Measurements from ENCODE around the gene HOXA3. TPM values are rescaled to one million over a fixed set of nuclear protein-coding genes. Genes with fewer than 3 reads are reported as not detected.

HOXA3 gene
- total and polyA plus RNA-seq, 2 experiments from 2014 or later = 0.83 to 4.1 TPM

- no peak overlapping the region for H3K4me2 ChIP-seq
- H3K4me3 ChIP-seq = no peak overlapping the region
- H3K4me1 ChIP-seq (ENCODE audit: insufficient read depth) = peaks cover 17% of the 10 kb centered on the region
- H3K27me3 ChIP-seq = peaks cover 96% of the 10 kb centered on the region
- no peak for DNase-seq (ENCODE audit: low spot score)
- no peaks in the 10 kb centered on the region for H4K20me1 ChIP-seq (ENCODE audit: insufficient read depth, poor library complexity, severe bottlenecking)
- H2AFZ ChIP-seq = no peak overlapping the region
- no peak overlapping the region for H3K27ac ChIP-seq
- H3K36me3 ChIP-seq (replicated peaks; ENCODE audit: insufficient read depth, low read depth) = no peaks in the 10 kb centered on the region
- 54% methylated on average over 5 of the region's 5 CpGs for WGBS (ENCODE audit: low lambda C conversion rate, missing lambda C conversion rate)
- no peaks in the 10 kb centered on the region for H3K79me2 ChIP-seq
- TF ChIP-seq EZH2 (IDR thresholded peaks at IDR 0.05; ENCODE audit: borderline replicate concordance) (no peak), EZH2phosphoT487 (IDR thresholded peaks at IDR 0.05; ENCODE audit: low read depth, severe bottlenecking, unreplicated experiment) (no peak), CTCF (IDR thresholded peaks at IDR 0.05; ENCODE audit: poor library complexity) (no peak)
- no peaks in the 10 kb centered on the region for H3K9me3 ChIP-seq (ENCODE audit: low read depth)
- H3K9me2 ChIP-seq (replicated peaks; ENCODE audit: insufficient read depth) = no peaks in the 10 kb centered on the region
These were observed 5.7 kb downstream of the HOXA3 start for GRCh38 chr7:27146491-27147198.

GRCh38 chr7:27145914-27146412 lies 6.4 kb downstream of the HOXA3 start:
- Histone ChIP-seq H3K4me2 (no peak overlapping the region), H3K36me3 (replicated peaks; ENCODE audit: insufficient read depth, low read depth) (no peaks in the 10 kb centered on the region), H3K4me3 (no peak overlapping the region), H3K27me3 (peaks cover 96% of the 10 kb centered on the region), H3K4me1 (ENCODE audit: insufficient read depth) (peaks cover 17% of the 10 kb centered on the region), H4K20me1 (ENCODE audit: insufficient read depth, poor library complexity, severe bottlenecking) (no peaks in the 10 kb centered on the region), H3K9me2 (replicated peaks; ENCODE audit: insufficient read depth) (no peaks in the 10 kb centered on the region), H3K27ac (no peak overlapping the region), H2AFZ (no peak overlapping the region), H3K79me2 (no peaks in the 10 kb centered on the region), H3K9me3 (ENCODE audit: low read depth) (no peaks in the 10 kb centered on the region)
- 71% methylated on average over 11 of the region's 11 CpGs for WGBS (ENCODE audit: low lambda C conversion rate, missing lambda C conversion rate)
- no peak for TF ChIP-seq CTCF (IDR thresholded peaks at IDR 0.05; ENCODE audit: poor library complexity)
- no peak for TF ChIP-seq EZH2phosphoT487 (IDR thresholded peaks at IDR 0.05; ENCODE audit: low read depth, severe bottlenecking, unreplicated experiment)
- TF ChIP-seq EZH2 (IDR thresholded peaks at IDR 0.05; ENCODE audit: borderline replicate concordance) = no peak
- DNase-seq (ENCODE audit: low spot score) = no peak

GRCh38 chr7:27145165-27145913 lies 7.0 kb downstream of the HOXA3 start:
- H3K27ac ChIP-seq = no peak overlapping the region
- H3K9me3 ChIP-seq (ENCODE audit: low read depth) = no peaks in the 10 kb centered on the region
- no peak overlapping the region for H2AFZ ChIP-seq
- H3K79me2 ChIP-seq = no peaks in the 10 kb centered on the region
- 63% methylated on average over 44 of the region's 47 CpGs for WGBS (ENCODE audit: low lambda C conversion rate, missing lambda C conversion rate)
- H3K9me2 ChIP-seq (replicated peaks; ENCODE audit: insufficient read depth) = no peaks in the 10 kb centered on the region
- H3K36me3 ChIP-seq (replicated peaks; ENCODE audit: insufficient read depth, low read depth) = no peaks in the 10 kb centered on the region
- peaks cover 13% of the 10 kb centered on the region for H3K4me1 ChIP-seq (ENCODE audit: insufficient read depth)
- no peak overlapping the region for H3K4me3 ChIP-seq
- no peak for DNase-seq (ENCODE audit: low spot score)
- no peak overlapping the region for H3K4me2 ChIP-seq
- no peak for TF ChIP-seq EZH2 (IDR thresholded peaks at IDR 0.05; ENCODE audit: borderline replicate concordance)
- TF ChIP-seq CTCF (IDR thresholded peaks at IDR 0.05; ENCODE audit: poor library complexity) = no peak
- TF ChIP-seq EZH2phosphoT487 (IDR thresholded peaks at IDR 0.05; ENCODE audit: low read depth, severe bottlenecking, unreplicated experiment) = no peak
- H3K27me3 ChIP-seq = peaks cover 99% of the 10 kb centered on the region
- no peaks in the 10 kb centered on the region for H4K20me1 ChIP-seq (ENCODE audit: insufficient read depth, poor library complexity, severe bottlenecking)

Data from hepatocyte (in vitro differentiated cells).